Measurements from ENCODE around the gene CSNK1G2.

CSNK1G2 gene

DNA sequence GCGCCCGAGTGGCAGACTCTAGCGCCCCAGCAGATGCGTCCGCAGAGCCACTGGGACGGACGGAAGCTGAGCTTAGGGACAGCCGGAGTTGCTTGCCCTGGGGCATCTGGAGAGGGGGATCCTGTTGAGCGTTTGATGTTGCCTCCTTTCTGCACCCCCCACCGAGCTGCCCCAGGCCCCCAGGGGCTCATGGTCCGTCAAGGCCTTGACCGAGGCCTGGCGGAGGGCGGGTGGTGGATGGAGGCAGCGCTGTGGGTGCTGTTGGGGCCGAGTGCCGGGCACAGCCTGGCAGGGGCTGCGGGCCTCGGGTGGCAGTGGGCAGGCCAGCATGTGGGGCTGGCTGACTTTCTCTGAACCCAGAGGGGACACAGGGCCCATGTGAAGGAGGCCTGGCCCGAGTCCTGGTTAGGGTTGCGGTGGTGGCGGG, 2.7 kb downstream of the CSNK1G2 start:
- ATAC-seq: no peak
- no peak for TF ChIP-seq ISL1 (CRISPR knock-in tag; IDR thresholded peaks at IDR 0.05)
- no peak for TF ChIP-seq PPARA (CRISPR knock-in tag; IDR thresholded peaks at IDR 0.05; ENCODE audit: borderline replicate concordance)
- TF ChIP-seq, protein P1, sequence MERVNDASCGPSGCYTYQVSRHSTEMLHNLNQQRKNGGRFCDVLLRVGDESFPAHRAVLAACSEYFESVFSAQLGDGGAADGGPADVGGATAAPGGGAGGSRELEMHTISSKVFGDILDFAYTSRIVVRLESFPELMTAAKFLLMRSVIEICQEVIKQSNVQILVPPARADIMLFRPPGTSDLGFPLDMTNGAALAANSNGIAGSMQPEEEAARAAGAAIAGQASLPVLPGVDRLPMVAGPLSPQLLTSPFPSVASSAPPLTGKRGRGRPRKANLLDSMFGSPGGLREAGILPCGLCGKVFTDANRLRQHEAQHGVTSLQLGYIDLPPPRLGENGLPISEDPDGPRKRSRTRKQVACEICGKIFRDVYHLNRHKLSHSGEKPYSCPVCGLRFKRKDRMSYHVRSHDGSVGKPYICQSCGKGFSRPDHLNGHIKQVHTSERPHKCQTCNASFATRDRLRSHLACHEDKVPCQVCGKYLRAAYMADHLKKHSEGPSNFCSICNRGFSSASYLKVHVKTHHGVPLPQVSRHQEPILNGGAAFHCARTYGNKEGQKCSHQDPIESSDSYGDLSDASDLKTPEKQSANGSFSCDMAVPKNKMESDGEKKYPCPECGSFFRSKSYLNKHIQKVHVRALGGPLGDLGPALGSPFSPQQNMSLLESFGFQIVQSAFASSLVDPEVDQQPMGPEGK (CRISPR knock-in tag; IDR thresholded peaks at IDR 0.05; ENCODE audit: borderline replicate concordance): no peak
- TF ChIP-seq SNAI2 (CRISPR knock-in tag; IDR thresholded peaks at IDR 0.05): no peak
- no peak for TF ChIP-seq TOX (CRISPR knock-in tag; IDR thresholded peaks at IDR 0.05; ENCODE audit: borderline replicate concordance)
- TF ChIP-seq, protein P2, sequence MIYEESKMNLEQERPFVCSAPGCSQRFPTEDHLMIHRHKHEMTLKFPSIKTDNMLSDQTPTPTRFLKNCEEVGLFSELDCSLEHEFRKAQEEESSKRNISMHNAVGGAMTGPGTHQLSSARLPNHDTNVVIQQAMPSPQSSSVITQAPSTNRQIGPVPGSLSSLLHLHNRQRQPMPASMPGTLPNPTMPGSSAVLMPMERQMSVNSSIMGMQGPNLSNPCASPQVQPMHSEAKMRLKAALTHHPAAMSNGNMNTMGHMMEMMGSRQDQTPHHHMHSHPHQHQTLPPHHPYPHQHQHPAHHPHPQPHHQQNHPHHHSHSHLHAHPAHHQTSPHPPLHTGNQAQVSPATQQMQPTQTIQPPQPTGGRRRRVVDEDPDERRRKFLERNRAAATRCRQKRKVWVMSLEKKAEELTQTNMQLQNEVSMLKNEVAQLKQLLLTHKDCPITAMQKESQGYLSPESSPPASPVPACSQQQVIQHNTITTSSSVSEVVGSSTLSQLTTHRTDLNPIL (CRISPR knock-in tag; IDR thresholded peaks at IDR 0.05; ENCODE audit: low read depth): no peak
- TF ChIP-seq TCF4 (CRISPR knock-in tag; IDR thresholded peaks at IDR 0.05; ENCODE audit: borderline replicate concordance): no peak
- TF ChIP-seq GLIS3 (CRISPR knock-in tag; IDR thresholded peaks at IDR 0.05): no peak
- TF ChIP-seq, protein P3, sequence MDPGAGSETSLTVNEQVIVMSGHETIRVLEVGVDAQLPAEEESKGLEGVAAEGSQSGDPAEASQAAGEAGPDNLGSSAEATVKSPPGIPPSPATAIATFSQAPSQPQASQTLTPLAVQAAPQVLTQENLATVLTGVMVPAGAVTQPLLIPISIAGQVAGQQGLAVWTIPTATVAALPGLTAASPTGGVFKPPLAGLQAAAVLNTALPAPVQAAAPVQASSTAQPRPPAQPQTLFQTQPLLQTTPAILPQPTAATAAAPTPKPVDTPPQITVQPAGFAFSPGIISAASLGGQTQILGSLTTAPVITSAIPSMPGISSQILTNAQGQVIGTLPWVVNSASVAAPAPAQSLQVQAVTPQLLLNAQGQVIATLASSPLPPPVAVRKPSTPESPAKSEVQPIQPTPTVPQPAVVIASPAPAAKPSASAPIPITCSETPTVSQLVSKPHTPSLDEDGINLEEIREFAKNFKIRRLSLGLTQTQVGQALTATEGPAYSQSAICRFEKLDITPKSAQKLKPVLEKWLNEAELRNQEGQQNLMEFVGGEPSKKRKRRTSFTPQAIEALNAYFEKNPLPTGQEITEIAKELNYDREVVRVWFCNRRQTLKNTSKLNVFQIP (CRISPR knock-in tag; IDR thresholded peaks at IDR 0.05; ENCODE audit: borderline replicate concordance, low read depth): no peak
- no peak for TF ChIP-seq ZC3H10 (CRISPR knock-in tag; IDR thresholded peaks at IDR 0.05)
- no peak for TF ChIP-seq CSDC2 (CRISPR knock-in tag; IDR thresholded peaks at IDR 0.05)

DNA sequence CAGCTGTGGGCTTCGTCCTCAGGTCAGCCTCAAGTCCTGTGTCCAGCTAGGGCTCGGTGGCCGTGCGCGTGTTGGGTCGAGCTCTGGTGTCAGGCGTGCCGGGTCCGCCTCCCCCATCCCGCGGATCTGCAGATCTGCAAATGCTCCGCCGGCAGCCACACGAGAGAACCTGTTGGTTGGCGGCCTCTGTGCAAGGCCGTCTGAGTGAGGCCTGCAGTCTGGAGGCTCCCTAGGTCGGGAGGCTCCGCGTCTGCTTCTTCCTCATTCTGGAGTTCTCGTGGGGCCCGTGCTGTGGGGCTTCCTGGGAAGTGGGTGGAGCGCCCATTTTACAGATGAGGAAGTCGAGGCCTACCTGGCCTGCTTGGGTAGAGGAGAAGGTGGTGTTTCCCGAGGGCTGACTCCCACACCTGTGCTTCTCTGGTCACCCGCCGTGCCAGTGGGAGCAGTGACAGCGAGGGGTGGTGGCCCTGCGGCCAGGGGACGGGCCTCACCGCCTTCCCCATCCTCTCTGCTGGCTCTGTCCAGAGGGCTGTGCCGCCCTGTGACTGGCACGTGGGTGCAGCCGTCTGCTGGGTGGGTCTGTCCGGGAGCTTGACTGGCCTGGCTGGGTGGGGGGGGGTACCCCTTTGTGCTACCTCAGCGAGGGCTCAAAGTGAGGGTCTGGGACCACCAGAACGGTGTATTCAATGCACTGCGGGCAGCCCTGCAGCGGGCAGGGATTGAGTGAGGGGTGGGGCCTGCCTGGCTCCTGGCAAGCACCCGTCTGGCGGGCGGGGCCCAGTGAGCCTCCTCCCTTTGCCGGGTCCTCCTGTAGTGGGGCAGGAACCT, 3.3 kb downstream of the CSNK1G2 start:
- ATAC-seq: no peak

More for the DNA sequence above, 3.3 kb downstream of the CSNK1G2 start:
- TF ChIP-seq ARNTL (CRISPR knock-in tag; IDR thresholded peaks at IDR 0.05; ENCODE audit: borderline replicate concordance, low read depth) (no peak), OSR1 (CRISPR knock-in tag; IDR thresholded peaks at IDR 0.05) (no peak), ESRRG (CRISPR knock-in tag; IDR thresholded peaks at IDR 0.05) (no peak), ISL1 (CRISPR knock-in tag; IDR thresholded peaks at IDR 0.05) (no peak), CSDC2 (CRISPR knock-in tag; IDR thresholded peaks at IDR 0.05) (no peak), GLIS3 (CRISPR knock-in tag; IDR thresholded peaks at IDR 0.05) (no peak), PPARA (CRISPR knock-in tag; IDR thresholded peaks at IDR 0.05; ENCODE audit: borderline replicate concordance) (no peak), ZNF70 (CRISPR knock-in tag; IDR thresholded peaks at IDR 0.05) (no peak), ZC3H10 (CRISPR knock-in tag; IDR thresholded peaks at IDR 0.05) (no peak), ZNF8 (CRISPR knock-in tag; IDR thresholded peaks at IDR 0.05) (no peak), BACH2 (CRISPR knock-in tag; IDR thresholded peaks at IDR 0.05; ENCODE audit: borderline replicate concordance) (no peak), ZFP30 (CRISPR knock-in tag; IDR thresholded peaks at IDR 0.05) (no peak), SNAI2 (CRISPR knock-in tag; IDR thresholded peaks at IDR 0.05) (no peak), RARB (CRISPR knock-in tag; IDR thresholded peaks at IDR 0.05) (no peak), TOX (CRISPR knock-in tag; IDR thresholded peaks at IDR 0.05; ENCODE audit: borderline replicate concordance) (no peak)
- TF ChIP-seq, protein P4, sequence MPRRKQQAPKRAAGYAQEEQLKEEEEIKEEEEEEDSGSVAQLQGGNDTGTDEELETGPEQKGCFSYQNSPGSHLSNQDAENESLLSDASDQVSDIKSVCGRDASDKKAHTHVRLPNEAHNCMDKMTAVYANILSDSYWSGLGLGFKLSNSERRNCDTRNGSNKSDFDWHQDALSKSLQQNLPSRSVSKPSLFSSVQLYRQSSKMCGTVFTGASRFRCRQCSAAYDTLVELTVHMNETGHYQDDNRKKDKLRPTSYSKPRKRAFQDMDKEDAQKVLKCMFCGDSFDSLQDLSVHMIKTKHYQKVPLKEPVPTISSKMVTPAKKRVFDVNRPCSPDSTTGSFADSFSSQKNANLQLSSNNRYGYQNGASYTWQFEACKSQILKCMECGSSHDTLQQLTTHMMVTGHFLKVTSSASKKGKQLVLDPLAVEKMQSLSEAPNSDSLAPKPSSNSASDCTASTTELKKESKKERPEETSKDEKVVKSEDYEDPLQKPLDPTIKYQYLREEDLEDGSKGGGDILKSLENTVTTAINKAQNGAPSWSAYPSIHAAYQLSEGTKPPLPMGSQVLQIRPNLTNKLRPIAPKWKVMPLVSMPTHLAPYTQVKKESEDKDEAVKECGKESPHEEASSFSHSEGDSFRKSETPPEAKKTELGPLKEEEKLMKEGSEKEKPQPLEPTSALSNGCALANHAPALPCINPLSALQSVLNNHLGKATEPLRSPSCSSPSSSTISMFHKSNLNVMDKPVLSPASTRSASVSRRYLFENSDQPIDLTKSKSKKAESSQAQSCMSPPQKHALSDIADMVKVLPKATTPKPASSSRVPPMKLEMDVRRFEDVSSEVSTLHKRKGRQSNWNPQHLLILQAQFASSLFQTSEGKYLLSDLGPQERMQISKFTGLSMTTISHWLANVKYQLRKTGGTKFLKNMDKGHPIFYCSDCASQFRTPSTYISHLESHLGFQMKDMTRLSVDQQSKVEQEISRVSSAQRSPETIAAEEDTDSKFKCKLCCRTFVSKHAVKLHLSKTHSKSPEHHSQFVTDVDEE (CRISPR knock-in tag; IDR thresholded peaks at IDR 0.05): no peak
- TF ChIP-seq, protein P2 (CRISPR knock-in tag; IDR thresholded peaks at IDR 0.05; ENCODE audit: low read depth): no peak
- TF ChIP-seq, protein P1 (CRISPR knock-in tag; IDR thresholded peaks at IDR 0.05; ENCODE audit: borderline replicate concordance): no peak

Measured in SK-N-SH treated with all-trans-retinoic acid at 6 μM for 48 hours (cell line).